ENCODE data around the gene MSX1. TPM values are rescaled to one million over a fixed set of nuclear protein-coding genes. Genes with fewer than 3 reads are reported as not detected.

Gene MSX1
- total and polyA plus RNA-seq, 2 of the 13 experiments (the other 11 are each of a cell fraction or from before 2014, with no cell fraction given): 12.1 to 14.9 TPM

- no peaks in the 10 kb centered on the region for H3K4me1 ChIP-seq (ENCODE audit: insufficient read depth, low read length)
- BruUV-seq (replicated peaks): no TSS peak
- no peak overlapping the region for H3K9ac ChIP-seq (ENCODE audit: insufficient read depth, low read depth, low read length)
- H3K4me3 ChIP-seq (replicated peaks in 1 of 3; ENCODE audit: insufficient read depth in 1 of 3, low read depth in 2 of 3, low read length in 3 of 3): no peak overlapping the region
- DNase-seq (ENCODE audit: low spot score) (no peak), ATAC-seq (no peak), FAIRE-seq (no peak)
- H4K20me1 ChIP-seq (ENCODE audit: insufficient read depth, low read length): no peaks in the 10 kb centered on the region
- ChIA-PET POLR2A (no interaction called here), CTCF (ENCODE audit: low intra/inter-chr PET ratio, low total read pairs) (no interaction called here)
- H3K9me3 ChIP-seq (ENCODE audit: low read length): no peaks in the 10 kb centered on the region
- intact Hi-C loops (cut with micrococcal nuclease; ENCODE audit: unreplicated experiment): no loop called here
- H3K27ac ChIP-seq (ENCODE audit: extremely low read length, insufficient read depth, low read length): no peak overlapping the region
- TF ChIP-seq RERE (CRISPR knock-in tag; IDR thresholded peaks at IDR 0.05; ENCODE audit: low read depth) (no peak), ZNF792 (CRISPR knock-in tag; IDR thresholded peaks at IDR 0.05) (no peak), NFKB2 (CRISPR knock-in tag; IDR thresholded peaks at IDR 0.05; ENCODE audit: borderline replicate concordance) (no peak), PTBP1 (IDR thresholded peaks at IDR 0.05; ENCODE audit: low read depth, low read length, poor library complexity, severe bottlenecking) (no peak)
- H3K27me3 ChIP-seq (ENCODE audit: control insufficient read depth in 1 of 2, insufficient read depth in 2 of 2, low read length in 2 of 2): peaks cover 2 to 5% of the 10 kb centered on the region in 2 experiments; a peak in 2 of 5 replicates
- H3K79me2 ChIP-seq (ENCODE audit: insufficient read depth, low read length): no peaks in the 10 kb centered on the region
- H2AFZ ChIP-seq (ENCODE audit: low read length): no peak overlapping the region
- H3K36me3 ChIP-seq (replicated peaks in 1 of 2; ENCODE audit: control insufficient read depth in 1 of 2, insufficient read depth in 2 of 2, low read length in 2 of 2): no peaks in the 10 kb centered on the region
- in situ Hi-C loops (cut with HindIII; ENCODE audit: extremely low pct_ligation_motif_present, low pct_unique_long_range_greater_than_20kb): no loop called here
- no peak overlapping the region for H3K4me2 ChIP-seq (ENCODE audit: low read depth, low read length)
- 48% methylated on average over 7 of the region's 7 CpGs for WGBS (ENCODE audit: low lambda C conversion rate)
Observed at GRCh38 chr4:4851906-4852305, 7.6 kb upstream of the MSX1 start.
